ENCODE measurements around the gene OSCP1. TPM values are rescaled to one million over a fixed set of nuclear protein-coding genes. Genes with fewer than 3 reads are reported as not detected.

The OSCP1 gene
- total and polyA plus RNA-seq, 4 donors: 16.9 to 31.4 (median 23.2) TPM

DNA sequence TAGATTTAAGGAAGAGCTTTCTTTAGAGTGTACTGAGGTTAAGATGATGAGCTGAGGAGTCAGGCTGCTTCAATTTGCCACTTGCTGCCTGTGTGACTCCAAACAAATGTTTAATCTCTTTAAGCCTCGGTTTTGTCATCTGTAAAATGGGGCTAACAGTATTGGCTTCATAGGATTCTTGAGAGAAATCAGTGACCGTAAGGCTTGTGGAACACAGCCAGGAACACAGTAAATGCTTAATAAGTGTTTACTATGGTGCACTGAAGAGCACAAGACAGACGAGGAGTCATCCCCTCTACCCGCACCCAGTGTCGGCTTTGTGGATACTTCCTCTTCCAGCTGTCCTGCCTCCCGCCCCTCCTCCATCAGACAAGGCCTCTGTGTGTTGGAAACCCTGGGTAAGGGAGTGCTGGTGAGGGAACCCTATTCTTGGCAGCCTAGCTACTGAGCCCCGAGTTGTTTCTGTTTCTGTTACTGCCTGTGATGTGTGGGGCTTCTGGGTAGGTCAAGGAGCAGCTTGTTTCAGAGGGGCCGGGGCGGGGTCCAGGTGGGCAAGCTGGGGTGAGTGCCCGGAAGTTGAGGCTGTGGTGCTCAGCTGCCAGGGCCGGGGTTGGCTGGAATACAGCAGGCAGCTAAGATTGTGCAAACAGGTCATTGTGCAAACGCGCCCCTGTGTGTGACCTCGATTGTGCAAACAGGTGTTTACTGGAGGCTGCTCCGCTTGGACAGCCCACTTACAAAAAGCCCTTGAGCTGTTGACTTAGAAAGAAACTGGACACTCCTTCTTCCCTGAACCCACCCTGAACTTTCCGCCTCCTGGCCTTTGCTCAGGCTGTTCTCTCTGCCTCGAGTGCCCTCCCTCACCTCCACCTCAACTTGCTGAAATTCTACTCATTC, 36.4 kb upstream of the OSCP1 start:
- no peaks in the 10 kb centered on the region for H3K27me3 ChIP-seq (ENCODE audit: control insufficient read depth in 3 of 3, insufficient read depth in 3 of 3, low read length in 2 of 3)
- DNase-seq: peak; percentile 18 to 63 (median 31)
- H3K36me3 ChIP-seq (ENCODE audit: control insufficient read depth in 4 of 4, insufficient read depth in 4 of 4, low read length in 4 of 4): no peaks in the 10 kb centered on the region
- H3K9ac ChIP-seq (ENCODE audit: insufficient read depth in 1 of 2, low read length in 2 of 2): no peak overlapping the region
- H3K27ac ChIP-seq (ENCODE audit: low read depth in 1 of 2, low read length in 1 of 2): peak overlapping the region in 1 of 2 donors; percentile 78
- ATAC-seq (ENCODE audit: insufficient read depth, low FRiP score): peak; percentile 79
- H3K9me3 ChIP-seq (ENCODE audit: control insufficient read depth in 4 of 4, insufficient read depth in 3 of 4, low read length in 3 of 4): no peaks in the 10 kb centered on the region
- TF ChIP-seq, protein P1, sequence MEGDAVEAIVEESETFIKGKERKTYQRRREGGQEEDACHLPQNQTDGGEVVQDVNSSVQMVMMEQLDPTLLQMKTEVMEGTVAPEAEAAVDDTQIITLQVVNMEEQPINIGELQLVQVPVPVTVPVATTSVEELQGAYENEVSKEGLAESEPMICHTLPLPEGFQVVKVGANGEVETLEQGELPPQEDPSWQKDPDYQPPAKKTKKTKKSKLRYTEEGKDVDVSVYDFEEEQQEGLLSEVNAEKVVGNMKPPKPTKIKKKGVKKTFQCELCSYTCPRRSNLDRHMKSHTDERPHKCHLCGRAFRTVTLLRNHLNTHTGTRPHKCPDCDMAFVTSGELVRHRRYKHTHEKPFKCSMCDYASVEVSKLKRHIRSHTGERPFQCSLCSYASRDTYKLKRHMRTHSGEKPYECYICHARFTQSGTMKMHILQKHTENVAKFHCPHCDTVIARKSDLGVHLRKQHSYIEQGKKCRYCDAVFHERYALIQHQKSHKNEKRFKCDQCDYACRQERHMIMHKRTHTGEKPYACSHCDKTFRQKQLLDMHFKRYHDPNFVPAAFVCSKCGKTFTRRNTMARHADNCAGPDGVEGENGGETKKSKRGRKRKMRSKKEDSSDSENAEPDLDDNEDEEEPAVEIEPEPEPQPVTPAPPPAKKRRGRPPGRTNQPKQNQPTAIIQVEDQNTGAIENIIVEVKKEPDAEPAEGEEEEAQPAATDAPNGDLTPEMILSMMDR (IDR thresholded peaks at IDR 0.05; ENCODE audit: control extremely low read depth, extremely low read depth): no peak
- H3K4me1 ChIP-seq (ENCODE audit: control insufficient read depth in 5 of 5, insufficient read depth in 5 of 5, low read length in 5 of 5): peaks cover 0 to 16% (median 5%) of the 10 kb centered on the region in 5 donors
- H3K4me3 ChIP-seq: no peak overlapping the region
- 20 to 33% methylated on average over 17 of the region's 17 CpGs for WGBS, 2 donors

DNA sequence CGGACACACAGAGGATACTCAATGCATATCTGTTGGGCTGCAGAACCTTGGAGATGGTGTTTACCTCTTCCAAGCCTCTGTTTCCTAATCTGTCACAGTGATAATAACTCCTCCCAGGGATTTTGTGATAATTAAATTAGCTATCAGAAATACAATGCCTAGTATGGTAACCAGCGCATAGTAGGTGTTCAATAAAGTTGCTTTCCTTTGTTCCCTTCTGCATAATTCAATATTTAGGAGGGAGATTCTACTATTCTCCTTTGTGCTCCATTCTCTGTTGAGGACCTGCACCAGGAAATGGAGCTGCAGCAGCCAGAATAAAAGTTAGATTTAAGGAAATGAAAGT, 35.8 kb upstream of the OSCP1 start:
- H3K27me3 ChIP-seq (ENCODE audit: control insufficient read depth in 3 of 3, insufficient read depth in 3 of 3, low read length in 2 of 3): no peaks in the 10 kb centered on the region
- no peak overlapping the region for H3K4me3 ChIP-seq
- no peak overlapping the region for H3K9ac ChIP-seq (ENCODE audit: insufficient read depth in 1 of 2, low read length in 2 of 2)
- H3K9me3 ChIP-seq (ENCODE audit: control insufficient read depth in 4 of 4, insufficient read depth in 3 of 4, low read length in 3 of 4): no peaks in the 10 kb centered on the region
- DNase-seq: no peak
- 86 to 88% methylated on average over 2 of the region's 2 CpGs for WGBS, 2 donors
- peak overlapping the region in 1 of 2 donors; percentile 69 for H3K27ac ChIP-seq (ENCODE audit: low read depth in 1 of 2, low read length in 1 of 2)
- peaks cover 0 to 19% (median 5%) of the 10 kb centered on the region in 5 donors for H3K4me1 ChIP-seq (ENCODE audit: control insufficient read depth in 5 of 5, insufficient read depth in 5 of 5, low read length in 5 of 5)
- no peak for ATAC-seq (ENCODE audit: insufficient read depth, low FRiP score)
- TF ChIP-seq, protein P1 (IDR thresholded peaks at IDR 0.05; ENCODE audit: control extremely low read depth, extremely low read depth): no peak
- no peaks in the 10 kb centered on the region for H3K36me3 ChIP-seq (ENCODE audit: control insufficient read depth in 4 of 4, insufficient read depth in 4 of 4, low read length in 4 of 4)

DNA sequence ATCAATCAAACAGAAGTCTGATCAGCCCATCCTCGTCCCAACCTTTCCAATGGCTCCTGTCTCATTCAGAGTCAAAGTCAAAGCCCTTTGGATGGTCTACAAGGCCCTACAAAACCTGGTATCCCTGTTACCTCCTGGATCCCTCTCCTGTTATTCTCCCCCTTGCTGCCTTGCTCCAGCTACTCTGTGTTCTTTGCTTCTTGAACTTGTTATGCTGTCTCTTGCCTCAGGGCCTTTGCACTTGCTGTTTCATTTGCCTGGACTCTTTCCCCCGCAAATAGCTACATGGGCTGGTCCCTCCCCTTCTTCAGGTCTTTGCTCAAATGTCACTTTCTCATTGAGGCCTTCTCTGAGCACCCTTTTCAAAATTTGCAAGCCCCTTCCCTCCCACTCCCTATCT, 33.8 kb upstream of the OSCP1 start:
- H3K27ac ChIP-seq (ENCODE audit: low read depth in 1 of 2, low read length in 1 of 2): no peak overlapping the region
- no peak overlapping the region for H3K9ac ChIP-seq (ENCODE audit: insufficient read depth in 1 of 2, low read length in 2 of 2)
- H3K4me1 ChIP-seq (ENCODE audit: control insufficient read depth in 5 of 5, insufficient read depth in 5 of 5, low read length in 5 of 5): peaks cover 0 to 19% (median 5%) of the 10 kb centered on the region in 5 donors
- H3K4me3 ChIP-seq: no peak overlapping the region
- H3K9me3 ChIP-seq (ENCODE audit: control insufficient read depth in 4 of 4, insufficient read depth in 3 of 4, low read length in 3 of 4): no peaks in the 10 kb centered on the region
- no peaks in the 10 kb centered on the region for H3K36me3 ChIP-seq (ENCODE audit: control insufficient read depth in 4 of 4, insufficient read depth in 4 of 4, low read length in 4 of 4)
- ATAC-seq (ENCODE audit: insufficient read depth, low FRiP score) (no peak), DNase-seq (no peak)
- 90% methylated on average over 2 of the region's 2 CpGs for WGBS, 2 donors
- H3K27me3 ChIP-seq (ENCODE audit: control insufficient read depth in 3 of 3, insufficient read depth in 3 of 3, low read length in 2 of 3): no peaks in the 10 kb centered on the region
- TF ChIP-seq, protein P1 (IDR thresholded peaks at IDR 0.05; ENCODE audit: control extremely low read depth, extremely low read depth): no peak
